Inflammatory macrophage treated with lipopolysaccharide for 4 hours (primary cell): ENCODE measurements around the gene ATP13A2.

Source experiments
- DNase-seq: peaks from one replicate; pipeline ENCODE4 v3.0.0-alpha.2; 2020

The ATP13A2 gene

DNA sequence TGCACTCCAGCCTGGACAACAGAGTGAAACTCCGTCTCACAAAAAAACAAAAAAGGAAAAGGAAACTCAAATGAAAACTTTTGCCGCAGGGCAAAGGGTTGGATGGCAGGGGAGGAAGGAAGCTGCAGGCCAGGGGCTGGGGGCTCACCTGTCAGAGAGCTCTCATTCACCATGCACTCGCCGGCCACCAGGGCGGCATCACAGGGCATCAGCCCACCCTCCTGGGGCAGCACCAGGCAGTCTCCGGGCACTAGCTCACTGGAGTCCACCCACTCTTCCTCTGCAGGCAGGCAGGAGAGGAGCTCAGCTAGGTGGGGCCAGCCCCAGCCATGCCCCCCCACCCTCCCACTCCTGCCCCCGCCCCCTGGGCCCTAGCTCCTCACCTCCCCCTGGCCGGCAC, 11.9 kb downstream of the ATP13A2 start:
- no peak for DNase-seq

DNA sequence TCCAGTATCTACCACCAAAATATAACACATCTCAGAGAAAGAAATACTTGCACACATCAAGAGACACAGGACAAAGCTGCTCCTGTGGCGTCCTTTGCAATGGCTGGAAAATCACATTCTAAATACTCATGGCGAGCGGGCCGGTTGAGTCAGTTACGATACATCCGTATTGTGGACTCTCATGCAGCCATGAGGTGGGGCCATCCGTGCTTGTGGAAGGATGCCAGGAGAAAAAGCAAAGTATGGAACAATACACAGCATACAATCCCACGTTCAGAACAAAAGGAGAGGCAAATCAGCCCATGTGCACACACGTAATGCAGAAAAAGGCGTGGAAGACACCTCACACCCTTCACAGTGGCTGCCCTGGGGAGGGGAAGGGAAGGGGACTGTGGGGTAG, 13.1 kb downstream of the ATP13A2 start:
- DNase-seq: no peak

DNA sequence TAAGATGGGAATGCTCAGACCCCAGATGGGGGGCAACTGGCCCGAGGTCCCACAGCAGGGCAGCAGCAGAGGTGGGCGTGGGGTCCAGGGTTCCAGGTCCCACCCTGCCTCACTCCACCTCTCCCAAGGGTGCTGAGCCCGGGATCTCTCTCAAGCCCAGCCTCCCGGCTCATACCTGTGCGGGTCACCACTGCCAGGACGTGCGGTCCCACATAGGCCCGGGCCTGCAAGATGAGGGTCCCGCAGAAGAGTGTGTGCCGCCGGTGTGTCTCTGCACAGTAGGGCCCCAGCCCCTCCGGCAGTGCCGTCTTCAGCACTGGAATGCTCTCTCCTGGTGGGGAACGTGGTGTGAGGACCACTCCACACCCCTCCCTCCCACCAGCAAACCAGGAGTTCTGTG, 14.9 kb downstream of the ATP13A2 start:
- no peak for DNase-seq

DNA sequence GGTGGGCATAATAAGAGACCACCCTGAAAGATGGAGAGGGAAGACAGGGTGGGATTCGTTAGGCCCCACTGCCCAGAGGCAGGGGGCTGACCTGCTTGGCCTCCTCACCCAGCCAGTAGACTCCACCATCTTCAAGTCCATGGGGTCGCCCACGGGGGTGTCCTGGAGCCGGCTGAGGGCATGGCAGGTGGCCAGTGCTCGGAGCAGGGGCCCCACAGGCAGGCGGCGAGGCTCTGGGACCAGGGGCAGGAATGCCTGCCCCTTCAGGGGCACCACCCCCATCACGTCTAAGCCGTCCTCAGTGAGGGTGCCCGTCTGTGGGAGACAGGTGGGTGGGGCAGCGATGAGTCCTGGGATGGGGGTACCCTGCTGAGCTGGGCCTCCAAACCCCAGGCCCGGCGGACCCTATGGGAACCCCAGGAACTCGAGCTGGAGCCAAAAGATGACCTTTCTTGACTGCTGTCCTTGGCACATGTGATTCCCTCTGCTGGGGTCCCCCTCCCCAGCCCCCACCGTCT, 18.1 kb downstream of the ATP13A2 start:
- DNase-seq: no peak

DNA sequence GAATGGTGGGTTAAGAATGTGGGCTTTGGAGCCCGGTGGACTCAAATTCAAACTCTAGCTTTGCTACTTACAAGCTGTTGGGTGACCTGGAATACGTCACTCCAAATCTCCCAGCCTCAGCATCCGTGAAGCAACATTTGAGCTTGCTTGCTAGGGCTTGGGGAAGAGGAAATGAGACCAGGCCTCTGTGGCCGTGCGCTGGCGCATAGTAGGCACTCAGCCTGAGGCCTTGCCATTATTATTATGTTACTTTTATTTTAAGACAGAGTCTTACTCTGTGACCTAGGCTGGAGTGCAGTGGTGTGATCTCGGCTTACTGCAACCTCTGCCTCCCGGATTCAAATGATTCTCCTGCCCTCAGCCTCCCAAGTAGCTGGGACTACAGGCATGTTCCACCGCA, 19.1 kb downstream of the ATP13A2 start:
- DNase-seq: no peak

DNA sequence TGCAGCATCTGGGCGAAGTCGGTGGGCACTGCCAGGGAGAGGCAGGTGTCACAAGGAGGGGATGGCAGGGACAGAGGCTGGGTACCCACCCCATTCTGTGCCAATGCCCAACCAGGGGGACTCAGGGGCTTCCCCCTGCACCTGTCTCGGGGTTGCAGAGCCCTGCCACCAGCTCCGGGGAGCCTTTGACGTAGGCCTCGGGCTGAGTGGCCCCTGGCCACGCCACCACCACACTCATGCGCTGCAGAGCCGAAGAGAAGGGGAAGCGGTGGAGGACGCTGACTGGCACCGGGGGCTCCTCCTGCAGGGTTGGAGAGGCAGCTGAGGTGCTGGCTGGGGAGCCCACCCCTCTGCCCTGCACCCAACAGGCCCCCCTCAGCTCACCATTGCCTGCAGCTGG, 19.6 kb downstream of the ATP13A2 start:
- DNase-seq: no peak

DNA sequence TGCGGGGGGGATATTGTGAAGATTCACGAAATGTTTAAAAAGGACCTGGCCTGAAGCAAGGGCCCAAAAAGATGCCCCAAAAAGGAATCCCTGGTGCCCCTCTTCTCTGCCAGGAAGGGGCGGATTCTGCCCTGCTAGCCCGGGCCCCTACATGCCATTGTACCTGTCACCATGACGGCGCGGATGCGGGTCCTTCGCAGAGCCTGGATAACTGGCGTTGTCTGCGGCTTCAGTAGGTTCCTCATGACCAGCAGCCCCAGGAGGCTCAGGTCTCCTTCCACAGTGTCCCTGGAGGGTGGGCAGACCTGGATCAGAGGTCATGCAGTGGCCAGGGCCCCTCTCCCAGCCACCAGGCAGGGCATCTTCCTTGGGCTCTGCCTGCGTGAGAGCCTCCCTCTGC, 20.2 kb downstream of the ATP13A2 start:
- no peak for DNase-seq

DNA sequence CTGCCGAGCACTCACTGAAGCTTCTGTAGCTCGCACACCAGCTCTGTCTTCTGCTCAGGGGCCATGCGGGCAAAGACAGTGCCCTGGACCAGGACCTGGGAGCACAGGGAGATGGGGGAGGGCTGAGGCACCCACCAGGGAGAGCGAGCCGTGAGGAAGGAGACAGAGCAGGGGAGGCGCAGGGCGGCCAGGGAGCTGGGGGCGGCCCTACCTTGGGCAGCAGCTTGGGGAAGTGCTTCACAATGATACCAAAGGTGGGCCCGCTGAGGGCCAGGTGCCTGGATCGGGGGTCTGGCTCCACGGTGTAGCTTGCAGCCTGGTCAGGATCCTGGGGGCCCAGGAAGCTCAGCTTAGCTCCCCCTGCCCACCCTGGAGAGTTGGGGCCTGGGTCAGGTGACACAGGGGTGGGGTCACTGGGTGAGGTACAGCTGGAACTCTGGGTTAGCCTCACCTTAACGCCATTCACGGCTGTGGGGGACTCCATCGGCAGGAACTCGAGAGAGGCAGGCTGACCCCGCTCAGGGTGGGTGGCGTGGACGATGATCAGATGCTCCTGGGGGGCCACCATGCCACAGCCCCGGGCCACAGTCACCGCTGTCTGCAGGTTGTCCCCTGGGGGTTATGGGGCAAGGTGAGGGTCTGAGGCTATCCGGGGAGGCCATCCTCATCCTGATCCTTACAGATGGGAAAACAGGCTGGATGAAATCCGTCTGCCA, 21.9 kb downstream of the ATP13A2 start:
- no peak for DNase-seq

DNA sequence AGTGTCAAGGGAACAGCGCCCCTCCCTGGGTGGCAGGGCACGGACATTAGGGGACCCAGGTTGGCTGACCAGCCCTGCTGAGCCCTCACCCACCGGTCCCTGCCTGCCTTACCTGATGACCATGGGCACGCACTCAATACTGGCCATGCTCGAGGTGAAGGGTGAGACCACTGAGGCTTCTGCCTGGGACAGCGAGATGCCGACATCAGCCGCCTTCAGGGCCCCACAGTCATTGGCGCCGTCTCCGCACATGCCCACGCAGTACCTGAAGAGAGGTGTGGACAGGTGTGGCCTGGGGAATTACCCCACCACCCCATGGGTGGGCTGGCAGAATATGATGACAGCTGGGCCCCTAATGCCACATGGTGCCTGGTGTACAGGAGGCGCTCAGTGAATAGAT, 23.5 kb downstream of the ATP13A2 start:
- DNase-seq: no peak

DNA sequence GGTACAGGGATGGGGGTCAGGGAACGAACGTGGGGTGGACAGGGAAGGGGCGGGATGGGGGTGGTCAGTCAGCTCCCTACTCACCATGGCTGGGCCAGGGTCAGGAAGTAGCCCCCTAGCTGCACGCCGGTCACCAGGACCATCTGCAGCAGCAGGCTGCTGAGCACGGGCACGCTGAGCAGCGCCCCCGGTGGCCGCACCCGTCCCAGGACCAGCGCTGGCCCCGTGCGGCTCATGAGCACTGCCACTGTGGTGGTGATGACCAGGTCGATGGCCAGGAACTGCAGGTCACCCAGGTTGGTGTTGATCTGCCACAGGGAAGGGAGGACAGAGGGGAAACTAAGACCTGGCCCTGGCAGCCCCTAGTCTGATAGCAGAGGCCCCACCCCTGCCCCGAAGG, 24.8 kb downstream of the ATP13A2 start:
- DNase-seq: no peak

DNA sequence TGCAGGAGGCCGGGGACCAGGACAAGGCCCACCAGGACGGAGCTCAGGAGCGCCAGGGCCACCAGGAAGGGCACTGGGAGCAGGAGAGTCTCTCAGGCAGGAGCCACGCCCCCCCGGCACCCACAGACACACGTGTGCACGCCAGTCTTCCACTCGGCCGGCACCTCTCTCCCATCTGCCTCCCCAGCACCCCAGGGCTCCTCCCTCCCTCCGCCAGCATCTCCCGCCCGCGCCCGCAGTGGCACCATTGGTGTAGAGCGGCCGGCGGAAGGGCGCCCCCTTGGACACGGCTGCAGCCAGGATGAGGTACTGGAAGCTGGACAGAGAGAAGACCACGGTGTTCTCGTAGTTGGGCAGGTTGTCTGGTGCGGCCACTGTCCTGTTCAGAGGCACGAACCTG, 25.2 kb downstream of the ATP13A2 start:
- DNase-seq: no peak

DNA sequence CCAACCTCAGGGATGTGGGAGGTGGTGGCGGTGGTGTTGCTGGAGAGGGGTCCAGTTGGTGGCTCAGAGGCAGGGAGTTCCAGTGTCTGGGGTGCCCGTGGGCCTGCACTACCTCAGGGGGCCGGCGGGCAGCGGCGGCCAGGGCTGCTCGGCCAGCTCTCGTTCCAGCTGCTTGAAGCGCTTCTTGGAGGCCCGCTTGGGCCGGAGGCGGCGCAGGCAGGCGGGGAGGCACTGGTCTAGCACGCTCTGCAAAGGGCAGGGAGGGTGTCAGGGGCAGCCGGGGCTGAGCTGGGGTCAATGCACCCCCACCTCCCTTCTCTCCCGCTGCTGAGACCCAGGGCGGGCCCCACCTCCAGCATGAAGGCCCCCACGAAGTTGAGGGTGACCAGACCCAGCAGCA, 25.6 kb downstream of the ATP13A2 start:
- DNase-seq: no peak

DNA sequence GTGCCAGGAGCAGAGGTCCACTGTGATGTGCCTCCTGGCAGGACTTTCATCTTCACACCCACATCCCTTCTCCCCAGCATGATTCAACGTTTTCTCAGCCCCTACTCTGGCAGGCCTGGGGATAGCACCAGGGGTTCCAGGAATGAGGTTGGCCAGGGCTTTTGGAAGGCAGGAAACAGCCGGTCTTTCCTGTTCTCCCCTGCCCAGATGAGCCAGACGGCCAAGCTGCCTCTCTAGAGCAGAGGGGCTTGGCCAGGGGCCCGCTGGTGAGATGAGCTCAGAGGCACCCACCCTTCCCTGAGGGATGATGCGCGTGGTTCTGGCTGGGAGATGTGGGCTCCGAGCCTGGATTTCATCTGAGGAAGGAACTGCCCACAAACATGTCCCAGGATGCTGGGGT, 27.0 kb downstream of the ATP13A2 start:
- DNase-seq: no peak

DNA sequence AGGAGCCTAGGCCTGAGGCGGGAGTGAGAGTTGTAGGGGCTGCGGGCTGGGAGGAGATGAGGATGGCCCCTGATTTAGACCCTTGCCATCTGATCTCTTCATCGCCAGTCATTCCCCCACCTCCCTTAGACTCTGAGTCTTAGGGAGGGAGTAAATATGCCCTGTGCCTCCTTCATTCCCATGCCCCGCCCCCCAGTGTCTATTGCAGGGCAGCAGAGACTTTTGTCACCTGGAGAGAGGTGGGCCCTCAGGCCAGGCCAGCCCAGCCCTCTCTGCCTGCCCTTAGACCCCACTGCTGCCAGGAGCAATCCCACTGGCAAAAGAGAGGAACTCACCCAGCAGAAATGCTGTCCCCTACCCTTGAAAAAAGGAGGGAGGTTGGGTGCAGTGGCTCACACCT, 28.1 kb downstream of the ATP13A2 start:
- DNase-seq: no peak

DNA sequence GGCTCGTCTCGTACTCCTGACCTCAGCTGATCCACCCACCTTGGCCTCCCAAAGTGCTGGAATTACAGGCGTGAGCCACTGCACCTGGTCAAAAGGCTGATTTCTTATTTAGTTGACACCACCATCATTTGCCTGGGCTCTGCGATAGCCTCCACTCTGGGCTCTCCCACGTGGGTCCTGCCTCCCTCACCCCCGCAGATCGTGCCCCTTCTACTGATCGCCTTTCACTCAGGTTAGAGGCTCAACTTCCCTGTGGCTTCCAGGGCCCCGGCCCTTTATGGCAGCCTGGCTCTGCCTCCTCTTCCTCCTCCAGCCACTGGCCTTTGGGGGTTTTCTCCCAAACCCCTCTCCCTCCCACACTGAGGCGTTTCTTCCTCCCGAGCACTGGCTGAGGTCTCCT, 28.8 kb downstream of the ATP13A2 start:
- DNase-seq: no peak

DNA sequence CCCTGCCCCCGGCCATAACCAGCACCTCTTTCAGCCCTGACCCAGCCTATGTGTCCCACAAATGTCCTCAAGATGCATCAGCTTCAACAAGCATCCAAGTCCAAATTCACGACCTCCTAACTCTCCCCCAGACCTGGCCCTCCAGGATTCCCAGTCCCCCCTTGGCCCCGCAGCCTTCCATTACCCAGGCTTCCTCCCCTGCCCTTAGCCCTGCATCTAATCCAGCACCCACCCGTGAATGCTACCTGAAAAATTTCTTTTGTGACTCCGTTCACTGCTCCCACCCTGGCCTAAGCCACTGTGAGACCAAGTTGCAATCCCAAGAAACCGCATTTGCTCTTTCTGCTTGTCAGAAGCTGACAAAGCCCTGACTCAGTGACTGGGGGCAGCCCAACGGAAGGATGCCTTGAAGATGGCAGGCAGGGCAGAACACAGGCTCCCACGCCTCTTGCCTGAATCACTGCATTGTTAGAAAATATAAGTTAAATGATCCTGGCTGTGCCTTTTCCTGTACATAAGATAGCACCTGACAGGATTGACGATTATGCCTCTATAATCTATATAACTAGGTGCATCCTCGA, 30.4 kb downstream of the ATP13A2 start:
- no peak for DNase-seq

DNA sequence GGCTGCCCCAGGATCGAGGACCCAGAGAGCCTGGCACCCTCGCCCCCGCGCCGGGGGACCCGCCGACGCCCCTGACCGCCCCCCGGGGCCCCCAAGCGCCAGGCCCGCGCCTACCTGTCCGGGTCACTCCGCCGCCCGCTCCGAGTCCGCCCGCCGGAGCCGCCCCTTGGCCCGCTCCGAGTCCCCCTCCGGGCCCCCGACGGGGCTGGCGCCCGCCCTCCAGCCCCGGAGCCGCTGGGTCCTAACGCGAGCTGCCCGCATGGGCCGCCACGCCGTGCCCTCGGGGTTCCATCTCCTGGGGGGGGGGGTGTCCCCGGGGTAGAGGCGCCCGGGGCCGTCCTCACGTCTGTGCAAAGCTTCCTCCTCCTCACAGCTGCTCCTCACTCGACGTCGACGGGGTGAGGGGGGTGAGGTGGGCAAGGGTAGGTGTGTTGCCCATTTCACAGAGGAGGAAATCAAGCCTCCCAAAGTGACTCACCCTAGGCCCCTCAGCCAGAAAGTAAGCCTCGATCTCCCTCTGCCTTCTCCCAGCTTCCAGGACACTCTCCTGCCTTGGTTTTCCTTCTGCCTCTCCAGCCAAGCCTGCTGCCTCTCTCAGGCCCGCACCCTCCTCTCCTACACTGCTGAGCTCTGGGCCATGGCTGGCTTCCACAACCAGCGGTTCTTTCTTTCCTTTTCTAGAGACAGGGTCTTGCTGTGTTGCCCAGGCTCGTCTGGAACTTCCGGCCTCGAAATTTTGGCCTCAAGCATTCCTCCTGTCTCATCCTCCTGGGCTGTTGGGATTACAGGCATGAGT, 31.1 kb downstream of the ATP13A2 start, which contains the start of gene MFAP2:
Gene MFAP2, minus strand, starts transcription at position 148 of the 796 bp plus-strand sequence. CDS start 2,347 bp downstream, outside the sequence.
- DNase-seq: no peak

DNA sequence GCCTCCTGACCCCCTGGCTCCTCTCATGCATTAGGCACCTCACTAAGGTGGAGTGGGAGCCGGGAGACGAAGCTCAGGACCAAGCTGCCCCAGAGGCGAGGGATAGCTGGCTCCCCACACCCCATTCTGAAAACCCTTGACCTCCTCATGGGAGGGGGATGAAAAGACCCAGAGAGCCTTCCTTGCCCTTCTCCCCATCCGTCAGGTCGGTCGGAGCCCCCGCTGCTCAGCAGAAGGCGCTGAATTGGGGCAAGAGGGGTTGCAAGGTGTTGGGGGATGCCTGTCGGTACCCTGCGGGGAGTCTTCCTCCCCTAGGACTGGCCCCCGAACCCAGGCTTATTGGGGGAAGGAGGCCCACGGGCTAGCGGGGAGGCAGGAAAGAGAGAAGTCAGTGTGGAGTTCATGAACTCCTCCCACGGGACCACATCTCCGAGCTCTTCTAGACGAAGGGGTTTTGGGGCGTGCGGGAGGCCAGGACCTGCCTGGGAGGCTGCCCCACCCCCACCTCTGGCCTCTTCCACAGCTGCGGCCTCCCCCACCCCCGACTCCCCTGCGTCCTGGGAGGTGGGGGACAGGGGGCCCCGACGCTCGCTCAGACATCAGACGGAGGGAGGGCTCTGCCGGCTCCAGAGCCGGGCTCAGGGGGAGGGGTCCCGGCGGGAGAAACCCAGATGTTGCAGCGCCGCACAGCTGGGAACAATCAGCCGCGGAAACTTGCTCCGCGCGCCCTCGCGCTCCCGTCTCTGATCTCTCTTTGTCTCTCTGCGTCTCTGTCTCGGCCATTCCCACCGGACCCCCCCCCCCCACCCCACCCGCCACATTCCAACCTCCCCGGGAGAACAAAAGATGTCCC, 32.0 kb downstream of the ATP13A2 start:
- no peak for DNase-seq

DNA sequence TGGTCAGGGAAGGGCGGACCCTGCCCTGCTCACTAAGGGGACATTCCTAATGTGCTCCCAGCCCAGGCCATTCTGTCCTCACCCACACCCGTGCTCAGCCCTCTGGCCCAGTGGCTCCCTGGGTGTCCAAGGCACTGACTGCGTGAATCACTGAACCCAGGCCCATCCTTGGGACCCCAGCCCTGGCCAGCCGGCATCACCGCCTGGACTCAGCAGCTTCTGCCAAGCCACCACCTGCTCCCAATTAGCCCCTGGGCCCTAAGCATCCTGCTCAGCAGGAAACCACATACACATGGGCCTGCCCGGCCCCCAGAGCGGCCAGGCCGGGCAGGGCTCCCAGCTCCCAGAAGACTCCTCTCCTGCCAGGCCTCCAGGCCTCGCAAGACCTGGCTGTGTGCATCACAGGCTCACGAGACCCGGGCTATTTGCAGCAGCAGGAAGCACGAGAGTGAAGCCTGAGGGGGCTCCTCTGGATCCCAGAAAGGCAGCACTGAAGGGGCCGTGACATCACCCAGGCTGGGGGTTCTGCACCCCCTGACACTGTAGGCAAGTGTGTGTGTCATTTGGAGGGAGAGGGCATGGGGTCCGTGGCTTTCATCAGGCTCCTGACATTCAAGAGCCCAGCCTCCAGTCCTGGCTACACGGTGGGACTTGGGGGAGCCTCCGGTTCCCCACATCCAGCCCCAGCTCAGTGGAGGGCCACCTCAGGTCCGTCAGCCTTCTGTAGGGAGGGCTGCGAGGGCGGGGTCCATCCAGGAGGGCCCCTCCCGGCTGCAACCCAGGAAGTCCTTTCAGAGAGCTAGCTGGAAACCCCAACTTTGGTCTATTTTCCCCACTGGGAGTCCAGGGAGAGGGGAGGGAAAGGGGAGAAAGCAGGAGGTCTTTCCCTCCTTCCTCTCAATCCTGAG, 32.9 kb downstream of the ATP13A2 start:
- no peak for DNase-seq

DNA sequence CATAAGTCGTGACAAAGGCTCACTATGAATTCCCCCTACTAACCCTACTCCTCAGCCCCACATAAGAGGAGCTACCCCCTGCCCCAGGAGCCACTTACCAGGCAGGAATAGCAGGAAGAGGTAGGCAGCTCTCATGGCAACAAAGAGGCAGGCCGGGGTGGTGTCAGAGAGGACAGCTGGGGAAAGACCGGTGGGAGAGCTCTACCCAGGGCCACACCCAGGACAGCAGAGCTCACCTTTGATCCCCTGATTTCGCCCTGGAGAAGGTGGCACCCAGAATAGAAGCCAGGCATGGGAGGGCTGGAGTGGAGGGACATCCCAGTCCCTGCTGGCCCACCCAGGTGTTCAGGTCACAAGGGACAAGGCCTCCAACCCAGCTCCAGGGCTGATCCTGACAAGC, 33.6 kb downstream of the ATP13A2 start:
- DNase-seq: no peak

DNA sequence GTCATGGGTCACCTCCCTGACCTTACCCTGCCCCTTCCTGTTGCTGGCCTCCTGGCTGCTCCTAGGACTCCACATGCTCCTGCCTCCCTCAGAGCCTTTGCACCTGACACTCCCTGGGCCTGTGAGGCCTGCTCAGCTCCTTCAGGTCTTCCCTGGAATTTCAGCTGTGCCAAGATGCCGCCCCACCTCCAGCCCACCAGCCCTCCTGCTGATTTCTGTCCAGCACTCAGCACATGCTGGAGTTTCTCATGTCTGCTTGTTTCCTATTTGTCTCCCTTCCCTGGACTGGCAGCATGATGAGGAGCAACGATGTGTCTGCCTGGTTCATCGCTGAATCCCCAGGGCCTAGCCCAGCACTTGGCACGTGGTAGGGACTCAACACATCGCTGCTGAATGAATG, 34.4 kb downstream of the ATP13A2 start:
- DNase-seq: no peak

DNA sequence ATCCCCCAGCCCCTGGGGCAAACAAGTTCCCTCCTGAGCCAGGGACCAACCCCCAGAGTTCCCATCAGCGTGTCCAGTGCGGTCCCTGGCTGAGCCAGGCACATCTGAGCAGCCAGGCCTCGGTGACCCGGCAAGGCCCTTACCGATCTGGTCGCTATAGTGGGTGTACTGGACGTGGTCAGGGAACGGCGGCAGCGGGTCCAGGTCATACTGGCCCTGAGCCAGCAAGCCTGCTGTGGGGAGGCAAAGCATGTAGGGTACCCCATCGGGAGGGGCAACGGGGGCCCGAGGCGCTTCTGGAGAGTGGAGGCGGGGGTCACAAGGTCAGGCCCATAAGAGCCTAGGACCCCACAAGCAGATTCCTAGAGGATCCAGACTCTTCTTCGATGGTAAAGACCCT, 34.8 kb downstream of the ATP13A2 start:
- DNase-seq: no peak
